ENCODE results near the gene XPO1. TPM values are rescaled to one million over a fixed set of nuclear protein-coding genes. Genes with fewer than 3 reads are reported as not detected.
"Not testable (repeated sequence)": the region's sequence is repeated elsewhere in the genome, so short reads cannot be mapped to it uniquely, and the experiment has no call there.

The XPO1 gene, protein sequence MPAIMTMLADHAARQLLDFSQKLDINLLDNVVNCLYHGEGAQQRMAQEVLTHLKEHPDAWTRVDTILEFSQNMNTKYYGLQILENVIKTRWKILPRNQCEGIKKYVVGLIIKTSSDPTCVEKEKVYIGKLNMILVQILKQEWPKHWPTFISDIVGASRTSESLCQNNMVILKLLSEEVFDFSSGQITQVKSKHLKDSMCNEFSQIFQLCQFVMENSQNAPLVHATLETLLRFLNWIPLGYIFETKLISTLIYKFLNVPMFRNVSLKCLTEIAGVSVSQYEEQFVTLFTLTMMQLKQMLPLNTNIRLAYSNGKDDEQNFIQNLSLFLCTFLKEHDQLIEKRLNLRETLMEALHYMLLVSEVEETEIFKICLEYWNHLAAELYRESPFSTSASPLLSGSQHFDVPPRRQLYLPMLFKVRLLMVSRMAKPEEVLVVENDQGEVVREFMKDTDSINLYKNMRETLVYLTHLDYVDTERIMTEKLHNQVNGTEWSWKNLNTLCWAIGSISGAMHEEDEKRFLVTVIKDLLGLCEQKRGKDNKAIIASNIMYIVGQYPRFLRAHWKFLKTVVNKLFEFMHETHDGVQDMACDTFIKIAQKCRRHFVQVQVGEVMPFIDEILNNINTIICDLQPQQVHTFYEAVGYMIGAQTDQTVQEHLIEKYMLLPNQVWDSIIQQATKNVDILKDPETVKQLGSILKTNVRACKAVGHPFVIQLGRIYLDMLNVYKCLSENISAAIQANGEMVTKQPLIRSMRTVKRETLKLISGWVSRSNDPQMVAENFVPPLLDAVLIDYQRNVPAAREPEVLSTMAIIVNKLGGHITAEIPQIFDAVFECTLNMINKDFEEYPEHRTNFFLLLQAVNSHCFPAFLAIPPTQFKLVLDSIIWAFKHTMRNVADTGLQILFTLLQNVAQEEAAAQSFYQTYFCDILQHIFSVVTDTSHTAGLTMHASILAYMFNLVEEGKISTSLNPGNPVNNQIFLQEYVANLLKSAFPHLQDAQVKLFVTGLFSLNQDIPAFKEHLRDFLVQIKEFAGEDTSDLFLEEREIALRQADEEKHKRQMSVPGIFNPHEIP (N-terminal part only)
- total RNA-seq: 10 to 100 TPM; 49.9 to 70.3 (median 62.2) TPM

DNA sequence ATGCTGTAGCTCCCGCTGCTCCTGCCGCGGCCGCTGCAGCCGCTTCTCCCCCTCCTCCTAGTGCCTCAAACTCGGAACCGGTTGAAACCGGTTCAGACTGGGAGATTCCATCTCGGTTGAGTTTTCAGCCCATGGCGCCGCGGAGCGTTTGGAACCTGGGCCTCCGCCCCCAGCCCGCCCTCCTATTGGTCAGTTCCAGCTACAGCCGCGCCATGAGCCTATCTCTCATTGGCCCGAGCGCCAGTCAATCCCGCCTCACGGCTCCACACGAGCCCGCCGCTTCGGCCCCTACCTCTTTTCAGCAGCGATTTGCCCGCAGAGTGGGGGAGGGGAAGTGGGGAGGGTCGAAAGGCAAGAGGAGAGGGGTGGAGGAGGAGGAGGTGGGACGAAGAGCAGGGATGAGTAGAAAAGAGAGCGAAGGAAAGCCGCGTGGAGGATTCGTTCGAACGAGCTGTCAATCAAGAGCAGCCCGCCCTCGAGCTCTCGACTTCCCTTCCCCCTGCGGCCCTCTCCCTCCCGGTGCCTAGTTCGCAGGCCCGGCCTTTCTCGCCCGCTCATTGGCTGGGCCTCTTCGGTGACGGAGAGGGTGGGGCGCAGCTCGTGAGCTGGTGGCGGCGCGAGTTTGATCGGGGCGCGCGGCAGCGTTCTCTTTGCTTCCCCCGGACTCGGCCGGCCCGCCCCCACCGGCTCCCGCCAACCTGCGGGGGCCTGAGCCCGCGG, at the start of gene XPO1:
Gene XPO1, minus strand, starts transcription at position 157 of the 720 bp plus-strand sequence. CDS start 4,459 bp downstream, outside the sequence.
- TF ChIP-seq POLR2A (IDR thresholded peaks at IDR 0.05) (peak in 1 of 2 donors; percentile 93), CTCF (IDR thresholded peaks at IDR 0.05) (no peak)
- 1% methylated on average over 64 to 65 of the region's 65 CpGs for WGBS, 2 donors
- DNase-seq (ENCODE audit: low spot score in 2 of 2): peak; percentile 99 to 100
- peak within 1 kb of the TSS; percentile 73 for H3K4me3 ChIP-seq (ENCODE audit: low read depth, poor library complexity, severe bottlenecking)
- intact Hi-C loops (cut with DNase I; ENCODE audit: low total_unique reads): no loop called here

DNA sequence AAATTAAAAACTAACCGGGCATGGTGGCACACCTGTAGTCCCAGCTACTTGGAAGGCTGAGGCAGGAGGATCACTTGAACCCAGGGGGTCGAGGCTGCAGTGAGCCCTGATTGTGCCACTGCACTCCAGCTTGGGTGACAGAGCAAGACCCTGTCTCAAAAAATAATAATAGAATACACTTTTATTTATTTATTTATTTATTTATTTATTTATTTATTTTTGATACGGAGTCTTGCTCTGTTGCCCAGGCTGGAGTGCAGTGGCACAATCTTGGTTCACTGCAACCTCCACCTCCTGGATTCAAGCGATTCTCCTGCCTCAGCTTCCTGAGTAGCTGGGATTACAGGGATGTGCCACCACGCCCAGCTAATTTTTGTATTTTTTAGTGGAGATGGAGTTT, 48.8 kb upstream of the XPO1 start:
- 72 to 86% methylated on average over 5 of the region's 5 CpGs for WGBS, 2 donors
- DNase-seq (ENCODE audit: low spot score in 2 of 2); intact Hi-C loops (cut with DNase I; ENCODE audit: low total_unique reads); H3K4me3 ChIP-seq (ENCODE audit: low read depth, poor library complexity, severe bottlenecking): not testable (repeated sequence)

- TF ChIP-seq POLR2A (IDR thresholded peaks at IDR 0.05) (no peak), CTCF (IDR thresholded peaks at IDR 0.05) (no peak)
These were observed 47.2 kb upstream of the XPO1 start for GRCh38 chr2:61585383-61585782.

DNA sequence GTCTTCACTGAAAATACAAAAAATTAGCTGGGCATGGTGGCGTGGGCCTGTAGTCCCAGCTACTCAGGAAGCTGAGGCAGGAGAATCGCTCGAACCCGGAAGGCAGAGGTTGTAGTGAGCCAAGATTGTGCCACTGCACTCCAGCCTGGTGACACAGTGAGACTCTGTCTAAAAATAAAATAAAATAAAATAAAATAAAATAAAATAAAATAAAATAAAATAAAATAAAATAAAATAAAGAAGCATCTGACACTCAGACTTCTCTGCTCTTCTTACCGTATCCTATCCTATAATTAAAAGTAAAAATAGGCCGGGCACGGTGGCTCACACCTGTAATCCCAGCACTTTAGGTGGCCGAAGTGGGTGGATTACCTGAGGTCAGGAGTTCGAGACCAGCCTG, 46.2 kb upstream of the XPO1 start:
- WGBS, 2 donors: 93 to 94% methylated on average over 9 of the region's 9 CpGs
- intact Hi-C loops (cut with DNase I; ENCODE audit: low total_unique reads); H3K4me3 ChIP-seq (ENCODE audit: low read depth, poor library complexity, severe bottlenecking); DNase-seq (ENCODE audit: low spot score in 2 of 2): not testable (repeated sequence)

More at GRCh38 chr2:61585383-61585782, 47.2 kb upstream of the XPO1 start:
- DNase-seq (ENCODE audit: low spot score in 2 of 2): no peak
- H3K4me3 ChIP-seq (ENCODE audit: low read depth, poor library complexity, severe bottlenecking): no peak overlapping the region
- 54 to 60% methylated on average over 3 of the region's 3 CpGs for whole genome bisulfite sequencing, 2 donors
- intact Hi-C loops (cut with DNase I; ENCODE audit: low total_unique reads): no loop called here

GRCh38 chr2:61582165-61582564, 44.0 kb upstream of the XPO1 start:
- TF ChIP-seq CTCF (IDR thresholded peaks at IDR 0.05) (no peak), POLR2A (IDR thresholded peaks at IDR 0.05) (no peak)
- 55 to 67% methylated on average over 3 of the region's 3 CpGs for WGBS, 2 donors
- intact Hi-C loops (cut with DNase I; ENCODE audit: low total_unique reads): no loop called here
- H3K4me3 ChIP-seq (ENCODE audit: low read depth, poor library complexity, severe bottlenecking): no peak overlapping the region
- no peak for DNase-seq (ENCODE audit: low spot score in 2 of 2)

DNA sequence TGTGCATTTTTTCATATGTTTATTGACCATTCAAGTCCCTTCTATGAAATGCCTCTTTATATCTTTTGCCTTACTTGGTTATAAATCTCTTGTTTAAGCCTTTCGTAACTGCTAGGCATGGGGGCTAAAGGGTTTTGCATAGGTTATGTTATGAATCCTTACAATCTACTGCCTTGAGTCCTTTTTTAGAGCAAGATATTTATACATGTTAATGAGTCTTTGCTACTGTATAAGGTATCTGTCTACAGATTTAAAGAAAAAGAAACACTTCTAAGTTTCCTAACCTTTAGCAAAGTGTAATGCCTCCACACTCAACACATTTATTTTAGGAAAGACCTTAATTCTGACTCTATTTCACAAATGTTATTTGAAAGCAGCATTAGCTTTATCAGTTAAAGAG, 43.6 kb upstream of the XPO1 start:
- TF ChIP-seq POLR2A (IDR thresholded peaks at IDR 0.05) (no peak), CTCF (IDR thresholded peaks at IDR 0.05) (no peak)
- no peak overlapping the region for H3K4me3 ChIP-seq (ENCODE audit: low read depth, poor library complexity, severe bottlenecking)
- DNase-seq (ENCODE audit: low spot score in 2 of 2): no peak
- WGBS, 2 donors: 96 to 98% methylated on average over 1 of the region's 1 CpG
- intact Hi-C loops (cut with DNase I; ENCODE audit: low total_unique reads): no loop called here
